ENCODE results near the gene DMD.

DMD gene

DNA sequence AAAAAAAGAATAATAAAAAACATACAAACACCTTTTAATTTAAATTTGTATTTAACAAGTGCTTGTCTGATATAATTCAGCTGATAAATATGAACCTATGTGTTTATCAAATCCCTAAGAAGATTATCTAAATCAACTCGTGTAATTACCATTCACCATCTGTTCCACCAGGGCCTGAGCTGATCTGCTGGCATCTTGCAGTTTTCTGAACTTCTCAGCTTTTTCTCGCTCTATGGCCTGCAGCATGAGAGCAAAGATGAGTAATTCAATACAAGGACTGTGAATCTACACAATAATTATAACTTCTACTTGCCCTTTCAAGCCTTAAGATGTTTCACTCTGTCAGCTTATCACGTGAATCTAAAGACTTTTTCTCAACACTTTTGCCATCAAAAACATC, 709.7 kb downstream of the DMD start:
- no peak overlapping the region for H3K27ac Mint-ChIP-seq
- H3K4me3 Mint-ChIP-seq, result no peak overlapping the region
- H3K9me3 Mint-ChIP-seq, result no peaks in the 10 kb centered on the region
- no peaks in the 10 kb centered on the region for H3K4me1 Mint-ChIP-seq
- ATAC-seq, result no peak
- no peaks in the 10 kb centered on the region for H3K27me3 Mint-ChIP-seq
- no peaks in the 10 kb centered on the region for H3K36me3 Mint-ChIP-seq

DNA sequence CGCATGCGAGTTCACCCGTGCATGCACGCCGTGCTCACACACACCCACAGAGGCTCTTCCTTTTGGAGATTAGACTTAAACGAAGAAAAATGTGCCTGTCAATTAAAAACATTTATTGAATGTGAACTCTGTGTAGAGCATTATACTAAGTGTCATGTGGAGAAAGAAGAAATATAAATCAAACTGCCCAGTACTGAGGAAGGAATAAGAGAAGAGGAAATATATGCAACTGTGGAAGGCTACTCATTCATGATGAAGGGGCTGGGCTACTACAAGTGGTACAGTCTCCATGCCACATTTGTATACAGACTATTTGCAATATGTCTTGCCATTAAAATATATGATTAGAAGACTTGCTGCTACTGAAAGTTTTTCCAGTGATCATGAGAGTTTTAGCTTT, 714.7 kb downstream of the DMD start:
- Mint-ChIP-seq H3K4me3 (no peak overlapping the region), H3K9me3 (no peaks in the 10 kb centered on the region), H3K36me3 (no peaks in the 10 kb centered on the region), H3K27me3 (no peaks in the 10 kb centered on the region), H3K27ac (no peak overlapping the region), H3K4me1 (no peaks in the 10 kb centered on the region)
- ATAC-seq, result no peak

DNA sequence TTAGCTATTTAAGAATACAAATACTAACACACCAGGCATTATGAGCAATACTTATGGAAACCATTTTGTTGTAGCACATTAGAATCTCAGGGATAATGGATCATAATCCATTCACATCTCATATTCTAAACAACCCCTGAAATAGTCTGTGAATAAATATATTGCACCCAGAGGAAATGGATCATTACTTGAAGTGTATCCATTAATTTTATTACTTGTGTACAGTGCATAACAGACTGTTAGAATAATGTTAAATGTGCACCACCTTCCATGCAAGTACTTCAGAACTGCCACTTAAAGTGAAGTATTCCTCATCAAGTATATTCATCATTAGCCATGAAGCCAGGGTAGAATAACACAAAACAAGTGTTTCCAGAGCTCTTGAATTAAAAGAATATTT, 715.5 kb downstream of the DMD start:
- H3K4me1 Mint-ChIP-seq, result no peaks in the 10 kb centered on the region
- no peak for ATAC-seq
- H3K27ac Mint-ChIP-seq, result no peak overlapping the region
- no peaks in the 10 kb centered on the region for H3K9me3 Mint-ChIP-seq
- no peak overlapping the region for H3K4me3 Mint-ChIP-seq
- no peaks in the 10 kb centered on the region for H3K27me3 Mint-ChIP-seq
- H3K36me3 Mint-ChIP-seq, result no peaks in the 10 kb centered on the region

DNA sequence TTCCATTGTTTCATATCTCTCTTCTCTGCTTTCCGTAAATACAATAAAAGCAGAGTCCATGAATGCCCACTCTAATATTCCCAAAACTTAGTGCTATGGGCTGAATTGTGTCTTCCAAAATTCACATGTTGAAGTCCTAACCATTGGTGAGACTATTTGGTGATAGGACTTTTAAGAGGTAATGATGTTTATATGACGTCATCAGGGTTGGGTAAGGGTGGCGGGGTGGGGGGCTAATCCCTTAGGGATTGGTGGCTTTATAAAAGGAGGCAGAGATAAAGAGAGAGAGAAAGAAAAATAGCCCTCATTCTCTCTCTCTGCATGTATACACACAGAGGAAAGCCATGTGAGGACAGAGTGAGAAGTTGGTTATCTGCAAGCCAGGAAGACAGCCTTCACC, 722.2 kb downstream of the DMD start:
- Mint-ChIP-seq H3K27ac (no peak overlapping the region), H3K4me3 (no peak overlapping the region), H3K27me3 (no peaks in the 10 kb centered on the region), H3K36me3 (no peaks in the 10 kb centered on the region), H3K4me1 (no peaks in the 10 kb centered on the region), H3K9me3 (no peaks in the 10 kb centered on the region)
- ATAC-seq, result no peak

DNA sequence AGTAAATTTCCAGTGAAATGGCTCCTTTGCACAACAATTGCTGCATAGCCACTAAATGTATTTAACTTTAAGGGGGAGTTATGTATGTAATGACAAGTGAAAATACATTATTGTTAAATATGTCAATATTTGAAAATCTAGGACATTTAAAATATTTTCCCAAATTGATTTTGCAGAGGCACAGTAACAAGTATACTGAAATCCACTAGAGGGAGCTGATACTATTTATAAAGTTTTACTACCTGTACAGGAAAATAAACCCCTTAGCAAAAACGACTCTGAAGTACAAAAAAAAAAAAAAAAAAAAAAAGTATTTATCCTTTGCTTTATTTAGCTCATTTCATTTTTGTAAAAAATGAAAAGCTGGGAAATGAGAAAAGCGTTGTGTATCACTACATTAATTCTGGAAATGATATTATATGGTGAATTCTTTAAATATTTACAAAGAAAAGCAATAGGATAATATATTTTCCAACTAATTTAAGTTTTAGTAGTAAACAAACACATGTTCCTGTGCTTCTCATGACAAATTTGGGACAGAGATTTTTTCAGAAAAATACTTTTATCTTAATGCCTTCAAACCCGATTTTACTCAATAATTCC, 727.7 kb downstream of the DMD start:
- Mint-ChIP-seq H3K36me3 (no peaks in the 10 kb centered on the region), H3K4me3 (no peak overlapping the region), H3K27me3 (no peaks in the 10 kb centered on the region), H3K4me1 (no peaks in the 10 kb centered on the region), H3K9me3 (no peaks in the 10 kb centered on the region), H3K27ac (no peak overlapping the region)
- no peak for ATAC-seq

DNA sequence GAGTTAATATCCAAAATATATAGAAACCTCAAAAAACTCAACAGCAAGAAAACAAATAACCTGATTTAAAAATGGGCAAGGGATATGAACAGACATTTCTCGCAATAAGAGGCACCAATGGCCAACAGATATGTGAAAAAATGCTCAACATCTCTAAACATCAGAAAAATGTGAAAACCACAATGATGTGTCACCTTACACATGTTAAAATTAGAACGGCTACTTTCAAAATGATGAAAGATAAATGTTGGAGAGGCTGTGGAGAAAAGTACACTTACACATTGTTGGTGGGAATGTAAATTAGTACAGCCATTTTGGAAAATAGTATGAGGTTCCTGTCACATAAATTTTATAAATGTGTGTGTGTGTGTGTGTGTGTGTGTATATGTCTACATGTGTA, 731.3 kb downstream of the DMD start:
- Mint-ChIP-seq H3K4me1 (no peaks in the 10 kb centered on the region), H3K4me3 (no peak overlapping the region), H3K27ac (no peak overlapping the region), H3K27me3 (no peaks in the 10 kb centered on the region), H3K36me3 (no peaks in the 10 kb centered on the region), H3K9me3 (no peaks in the 10 kb centered on the region)
- no peak for ATAC-seq

DNA sequence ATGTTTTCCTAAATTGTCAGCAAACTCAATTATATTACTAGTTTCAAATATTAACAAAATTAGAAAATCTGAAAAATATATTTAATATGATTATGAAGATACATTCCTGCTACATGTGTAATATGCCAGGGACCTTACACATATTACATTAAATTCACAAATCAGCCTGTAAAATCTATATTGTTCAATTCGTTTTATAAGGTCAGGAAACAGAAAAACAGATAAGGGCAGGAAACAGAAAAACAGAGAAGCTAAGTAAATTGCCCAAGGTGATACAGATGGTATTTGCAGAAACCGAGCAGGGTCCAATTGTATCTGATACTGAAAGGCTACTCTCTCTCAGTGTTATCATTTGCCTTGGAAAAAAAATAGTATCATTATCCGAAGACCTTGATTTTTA, 739.0 kb downstream of the DMD start:
- Mint-ChIP-seq H3K4me3 (no peak overlapping the region), H3K4me1 (no peaks in the 10 kb centered on the region), H3K36me3 (no peaks in the 10 kb centered on the region), H3K9me3 (no peaks in the 10 kb centered on the region), H3K27ac (no peak overlapping the region), H3K27me3 (no peaks in the 10 kb centered on the region)
- ATAC-seq, result no peak

DNA sequence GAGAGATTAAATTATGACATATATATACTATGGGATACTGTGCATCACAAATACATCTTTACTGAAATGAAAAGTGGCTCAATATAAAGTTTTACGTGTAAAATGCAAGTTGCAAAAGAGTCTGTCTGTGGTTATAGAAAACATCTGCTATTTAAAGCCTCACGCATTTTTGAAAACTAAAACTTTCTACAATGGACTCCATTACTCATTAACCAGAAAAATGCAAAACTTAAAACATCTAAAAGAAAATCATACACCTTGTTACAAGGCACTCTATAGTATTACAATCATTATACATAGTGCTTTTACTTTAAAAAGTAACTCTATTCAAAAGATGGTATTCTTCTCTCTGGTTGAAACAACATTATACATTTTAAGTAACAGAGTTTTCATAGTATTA, 755.6 kb downstream of the DMD start:
- Mint-ChIP-seq H3K9me3 (peaks cover 3% of the 10 kb centered on the region), H3K36me3 (no peaks in the 10 kb centered on the region), H3K4me3 (no peak overlapping the region), H3K27ac (no peak overlapping the region), H3K27me3 (no peaks in the 10 kb centered on the region), H3K4me1 (no peaks in the 10 kb centered on the region)
- no peak for ATAC-seq

DNA sequence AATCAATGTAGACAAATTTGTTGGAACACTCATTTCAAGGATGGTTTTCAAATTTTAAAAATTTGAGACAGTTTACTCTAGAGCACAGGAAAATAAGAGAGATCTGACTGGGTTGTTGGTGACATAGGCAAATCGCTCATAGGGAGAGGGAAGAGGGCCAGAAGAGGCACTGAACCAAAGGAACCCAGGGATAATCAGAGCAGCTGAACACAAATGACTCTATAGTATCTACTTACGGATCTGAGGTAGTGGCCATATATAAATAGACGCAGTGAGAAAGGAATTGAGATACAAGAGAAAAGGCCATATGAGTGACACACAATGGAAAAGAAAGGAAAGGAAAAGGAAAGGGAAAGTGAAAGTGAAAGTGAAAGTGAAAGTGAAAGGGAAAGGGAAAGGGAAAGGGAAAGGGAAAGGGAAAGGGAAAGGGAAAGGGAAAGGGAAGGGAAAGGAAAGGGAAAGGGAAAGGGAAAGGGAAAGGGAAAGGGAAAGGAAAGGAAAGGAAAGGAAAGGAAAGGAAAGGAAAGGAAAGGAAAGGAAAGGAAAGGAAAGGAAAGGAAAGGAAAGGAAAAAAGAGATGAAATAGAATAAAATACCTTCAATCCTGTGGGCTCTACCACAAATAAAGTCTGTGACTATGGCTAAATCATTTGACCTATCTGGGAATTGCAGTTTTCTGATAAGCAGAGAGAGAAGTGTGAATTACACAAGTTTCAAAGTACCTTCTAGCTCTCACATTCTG, 759.2 kb downstream of the DMD start:
- Mint-ChIP-seq H3K27ac (no peak overlapping the region), H3K27me3 (no peaks in the 10 kb centered on the region), H3K9me3 (peaks cover 3% of the 10 kb centered on the region), H3K36me3 (no peaks in the 10 kb centered on the region), H3K4me1 (peaks cover 7% of the 10 kb centered on the region), H3K4me3 (no peak overlapping the region)
- no peak for ATAC-seq

DNA sequence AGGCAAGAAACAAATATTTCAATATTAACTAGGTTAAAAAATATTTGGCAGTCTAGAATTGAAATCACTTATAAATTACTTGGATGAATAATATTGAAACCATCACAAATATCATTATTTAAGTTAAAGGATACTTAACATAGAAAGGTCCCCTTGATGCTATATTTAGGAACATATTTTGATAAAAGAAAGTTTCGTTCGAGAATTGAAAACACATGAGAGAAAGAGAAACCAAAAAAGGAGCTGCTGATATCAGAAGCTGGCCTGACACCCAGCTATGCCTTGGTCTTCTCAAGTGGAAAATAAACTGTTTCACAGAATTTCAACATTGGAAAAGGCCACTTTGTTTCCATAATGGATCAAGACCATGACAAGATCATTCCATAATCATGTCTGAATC, 762.4 kb downstream of the DMD start:
- ATAC-seq, result no peak
- H3K27ac Mint-ChIP-seq, result no peak overlapping the region
- H3K4me3 Mint-ChIP-seq, result no peak overlapping the region
- peaks cover 2% of the 10 kb centered on the region for H3K36me3 Mint-ChIP-seq
- peaks cover 7% of the 10 kb centered on the region for H3K9me3 Mint-ChIP-seq
- H3K27me3 Mint-ChIP-seq, result no peaks in the 10 kb centered on the region
- H3K4me1 Mint-ChIP-seq, result peaks cover 18% of the 10 kb centered on the region

DNA sequence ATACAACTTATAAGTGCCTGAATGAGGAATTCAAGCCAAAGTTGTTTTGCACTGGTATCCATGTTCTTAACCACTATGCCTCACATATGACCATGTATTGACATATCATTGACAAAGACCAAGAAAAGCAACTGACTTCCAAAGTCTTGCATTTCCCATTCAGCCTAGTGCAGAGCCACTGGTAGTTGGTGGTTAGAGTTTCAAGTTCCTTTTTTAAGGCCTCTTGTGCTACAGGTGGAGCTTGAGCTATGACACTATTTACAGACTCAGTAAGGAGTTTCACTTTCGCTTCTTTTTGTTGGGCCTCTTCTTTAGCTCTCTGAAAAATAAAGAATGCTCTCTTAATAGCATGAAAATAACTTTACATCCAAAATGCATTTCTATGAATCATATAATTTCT, 763.0 kb downstream of the DMD start:
- Mint-ChIP-seq H3K27ac (no peak overlapping the region), H3K36me3 (peaks cover 6% of the 10 kb centered on the region), H3K27me3 (no peaks in the 10 kb centered on the region), H3K4me1 (peaks cover 24% of the 10 kb centered on the region), H3K4me3 (no peak overlapping the region), H3K9me3 (peaks cover 9% of the 10 kb centered on the region)
- peak; percentile 92 for ATAC-seq

DNA sequence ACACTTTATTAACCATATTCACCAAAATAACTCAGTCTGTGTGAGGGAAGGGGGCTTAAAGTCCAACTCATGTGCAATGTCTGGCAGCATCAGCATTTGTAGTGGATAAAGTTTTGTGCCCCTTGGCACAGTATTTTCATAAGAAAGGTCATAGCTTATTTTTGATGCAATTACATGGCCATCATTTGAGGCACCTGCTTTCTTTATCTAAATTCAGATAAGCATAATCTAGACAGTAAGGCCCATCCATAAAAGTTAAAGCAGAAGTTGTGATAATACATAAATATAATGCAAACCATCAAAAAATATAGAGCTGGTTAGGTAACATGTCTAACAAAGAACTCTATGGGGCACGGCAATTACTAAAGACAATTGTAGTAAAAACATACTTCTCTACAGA, 763.7 kb downstream of the DMD start:
- peaks cover 9% of the 10 kb centered on the region for H3K9me3 Mint-ChIP-seq
- H3K4me1 Mint-ChIP-seq, result peaks cover 29% of the 10 kb centered on the region
- H3K27ac Mint-ChIP-seq, result no peak overlapping the region
- no peak overlapping the region for H3K4me3 Mint-ChIP-seq
- no peak for ATAC-seq
- peaks cover 6% of the 10 kb centered on the region for H3K36me3 Mint-ChIP-seq
- H3K27me3 Mint-ChIP-seq, result no peaks in the 10 kb centered on the region

DNA sequence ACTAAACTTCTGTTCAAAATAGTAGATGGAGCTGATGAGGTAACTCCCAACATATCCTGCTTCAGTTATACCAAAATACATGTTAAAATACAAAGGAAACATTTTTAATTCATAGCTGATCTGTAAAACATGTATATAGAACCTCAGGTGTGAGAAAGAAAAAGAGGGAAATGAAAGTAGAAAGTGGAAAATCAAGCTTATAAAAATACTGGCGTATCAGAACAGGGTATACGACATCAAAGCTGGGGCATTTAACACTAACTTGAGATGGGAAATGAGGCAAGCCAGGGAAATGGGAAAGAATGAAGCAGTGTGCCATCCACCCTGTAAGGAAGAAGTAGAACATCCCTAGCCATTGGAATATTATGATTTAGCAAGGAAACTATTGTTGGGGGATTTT, 767.5 kb downstream of the DMD start:
- no peak for ATAC-seq
- Mint-ChIP-seq H3K27me3 (no peaks in the 10 kb centered on the region), H3K9me3 (peaks cover 6% of the 10 kb centered on the region), H3K36me3 (peaks cover 6% of the 10 kb centered on the region), H3K4me3 (peak overlapping the region; percentile 57), H3K27ac (peak overlapping the region; percentile 71), H3K4me1 (peaks cover 24% of the 10 kb centered on the region)

DNA sequence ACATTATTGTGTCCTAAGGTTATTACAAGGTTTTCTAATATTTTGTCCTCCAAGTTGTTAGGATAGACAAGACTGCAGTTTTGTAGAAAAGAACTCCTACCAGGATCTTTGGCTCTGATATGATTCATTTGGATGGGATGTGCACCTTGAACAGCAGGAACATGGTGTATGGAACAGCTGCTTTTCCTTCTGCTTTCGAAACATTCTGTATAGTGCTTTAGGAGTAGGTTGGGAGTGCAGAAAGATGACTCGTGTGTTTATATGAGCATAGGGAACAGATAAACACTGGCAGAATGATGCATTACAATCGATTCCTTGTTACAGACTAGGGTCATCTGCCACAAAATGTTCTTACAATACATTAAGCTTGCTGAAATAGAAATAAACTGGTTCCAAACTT, 790.1 kb downstream of the DMD start:
- no peaks in the 10 kb centered on the region for H3K9me3 Mint-ChIP-seq
- no peak overlapping the region for H3K27ac Mint-ChIP-seq
- H3K36me3 Mint-ChIP-seq, result no peaks in the 10 kb centered on the region
- no peaks in the 10 kb centered on the region for H3K4me1 Mint-ChIP-seq
- H3K27me3 Mint-ChIP-seq, result no peaks in the 10 kb centered on the region
- no peak overlapping the region for H3K4me3 Mint-ChIP-seq
- no peak for ATAC-seq

DNA sequence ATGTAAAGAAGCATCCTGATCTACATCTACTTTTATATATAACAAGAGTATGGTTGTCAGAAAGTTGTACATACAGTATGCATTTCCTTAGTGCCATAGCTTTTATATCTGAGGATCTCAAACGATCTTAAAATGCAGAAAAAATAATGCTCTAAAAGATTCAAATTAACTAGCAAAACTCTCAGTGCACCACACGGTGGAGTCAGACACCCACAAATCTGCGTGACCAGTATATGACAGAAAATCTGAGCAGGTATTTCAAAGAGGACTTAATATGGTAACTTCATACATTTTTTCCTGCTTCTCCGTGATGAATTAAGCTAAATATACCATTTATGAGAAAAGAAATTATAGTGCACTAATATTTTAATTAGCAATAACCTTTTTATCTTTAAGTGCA, 803.0 kb downstream of the DMD start:
- Mint-ChIP-seq H3K4me3 (no peak overlapping the region), H3K27ac (no peak overlapping the region), H3K9me3 (no peaks in the 10 kb centered on the region), H3K27me3 (no peaks in the 10 kb centered on the region), H3K36me3 (no peaks in the 10 kb centered on the region), H3K4me1 (no peaks in the 10 kb centered on the region)
- no peak for ATAC-seq

DNA sequence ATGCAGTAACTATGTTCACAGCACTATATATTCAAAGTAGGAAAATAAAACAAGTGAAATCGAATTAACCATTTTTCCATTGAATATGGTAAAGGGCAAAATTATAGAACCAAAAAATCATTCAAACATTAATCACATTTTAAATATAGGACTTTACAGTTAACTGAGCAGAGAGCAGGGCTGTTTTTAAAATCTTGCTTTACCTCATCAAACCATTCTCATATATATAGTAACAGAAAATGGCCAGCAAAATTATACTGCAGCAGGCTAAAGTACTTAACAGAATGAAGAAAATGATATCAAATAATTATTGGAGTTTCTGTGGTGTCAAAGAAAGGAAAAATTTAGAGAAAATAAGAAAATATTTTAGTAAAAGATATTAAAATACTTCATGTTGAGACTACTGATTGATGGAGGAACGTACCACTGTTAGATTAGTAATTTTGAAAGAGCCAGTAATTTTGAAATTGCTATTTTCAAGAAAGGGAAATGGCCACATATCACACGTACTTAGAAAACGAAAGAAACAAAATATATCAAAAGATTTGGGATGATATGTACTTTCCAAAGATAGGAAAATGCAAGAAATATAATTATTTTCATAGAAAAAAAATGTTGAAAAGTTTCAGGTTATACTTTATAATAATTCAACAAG, 813.7 kb downstream of the DMD start:
- no peaks in the 10 kb centered on the region for H3K36me3 Mint-ChIP-seq
- no peak overlapping the region for H3K27ac Mint-ChIP-seq
- ATAC-seq, result no peak
- H3K4me3 Mint-ChIP-seq, result no peak overlapping the region
- no peaks in the 10 kb centered on the region for H3K27me3 Mint-ChIP-seq
- H3K9me3 Mint-ChIP-seq, result no peaks in the 10 kb centered on the region
- no peaks in the 10 kb centered on the region for H3K4me1 Mint-ChIP-seq
